ENCODE results near the gene ASAH2B. TPM values are rescaled to one million over a fixed set of nuclear protein-coding genes. Genes with fewer than 3 reads are reported as not detected.

The ASAH2B gene
- total and polyA plus RNA-seq, 2 of the 13 experiments (the other 11 are each of a cell fraction or from before 2014, with no cell fraction given): 4.2 to 4.6 TPM

DNA sequence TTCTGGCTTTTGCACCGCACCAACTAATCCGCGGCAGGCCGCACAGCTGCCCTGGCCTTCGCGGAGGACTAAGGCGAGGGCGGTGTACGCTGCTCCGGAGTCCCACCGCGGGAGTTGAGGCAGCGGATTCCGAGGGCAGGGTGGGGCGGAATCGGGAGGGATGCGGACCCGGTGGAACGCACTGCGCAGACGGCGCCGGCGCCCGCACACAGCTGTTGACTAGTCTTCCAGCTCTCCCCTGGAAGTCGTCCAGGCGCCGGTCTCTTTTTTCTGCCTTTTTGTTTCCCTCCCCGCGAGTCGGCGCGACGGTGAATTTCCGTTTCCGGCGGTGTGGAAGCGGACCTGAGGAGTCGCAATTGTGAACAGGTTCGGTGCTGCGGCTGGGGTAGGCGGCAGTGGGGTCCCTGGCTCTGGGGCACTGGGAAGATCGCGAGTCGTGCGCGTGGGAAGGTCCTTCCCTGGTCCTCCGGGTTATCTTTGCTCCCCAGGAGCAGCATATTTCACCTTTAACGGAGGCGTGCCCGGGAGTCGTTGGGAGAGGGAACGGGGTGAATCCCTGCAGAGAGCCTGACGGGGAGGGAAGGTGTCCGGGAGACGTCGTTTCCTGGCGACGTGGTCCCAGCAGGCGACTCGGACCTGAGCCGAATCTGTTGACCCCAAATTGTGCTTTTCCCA lies at the start of gene ASAH2B (continued):
- no peak for TF ChIP-seq ZNF549 (CRISPR knock-in tag; IDR thresholded peaks at IDR 0.05)
- no peak for TF ChIP-seq ZIK1 (CRISPR knock-in tag; IDR thresholded peaks at IDR 0.05; ENCODE audit: borderline replicate concordance, low read depth)
- TF ChIP-seq, protein P1, sequence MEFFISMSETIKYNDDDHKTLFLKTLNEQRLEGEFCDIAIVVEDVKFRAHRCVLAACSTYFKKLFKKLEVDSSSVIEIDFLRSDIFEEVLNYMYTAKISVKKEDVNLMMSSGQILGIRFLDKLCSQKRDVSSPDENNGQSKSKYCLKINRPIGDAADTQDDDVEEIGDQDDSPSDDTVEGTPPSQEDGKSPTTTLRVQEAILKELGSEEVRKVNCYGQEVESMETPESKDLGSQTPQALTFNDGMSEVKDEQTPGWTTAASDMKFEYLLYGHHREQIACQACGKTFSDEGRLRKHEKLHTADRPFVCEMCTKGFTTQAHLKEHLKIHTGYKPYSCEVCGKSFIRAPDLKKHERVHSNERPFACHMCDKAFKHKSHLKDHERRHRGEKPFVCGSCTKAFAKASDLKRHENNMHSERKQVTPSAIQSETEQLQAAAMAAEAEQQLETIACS (CRISPR knock-in tag; IDR thresholded peaks at IDR 0.05): no peak
- TF ChIP-seq, protein P2, sequence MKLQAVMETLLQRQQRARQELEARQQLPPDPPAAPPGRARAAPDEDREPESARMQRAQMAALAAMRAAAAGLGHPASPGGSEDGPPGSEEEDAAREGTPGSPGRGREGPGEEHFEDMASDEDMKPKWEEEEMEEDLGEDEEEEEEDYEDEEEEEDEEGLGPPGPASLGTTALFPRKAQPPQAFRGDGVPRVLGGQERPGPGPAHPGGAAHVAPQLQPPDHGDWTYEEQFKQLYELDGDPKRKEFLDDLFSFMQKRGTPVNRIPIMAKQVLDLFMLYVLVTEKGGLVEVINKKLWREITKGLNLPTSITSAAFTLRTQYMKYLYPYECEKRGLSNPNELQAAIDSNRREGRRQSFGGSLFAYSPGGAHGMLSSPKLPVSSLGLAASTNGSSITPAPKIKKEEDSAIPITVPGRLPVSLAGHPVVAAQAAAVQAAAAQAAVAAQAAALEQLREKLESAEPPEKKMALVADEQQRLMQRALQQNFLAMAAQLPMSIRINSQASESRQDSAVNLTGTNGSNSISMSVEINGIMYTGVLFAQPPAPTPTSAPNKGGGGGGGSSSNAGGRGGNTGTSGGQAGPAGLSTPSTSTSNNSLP (IDR thresholded peaks at IDR 0.05; ENCODE audit: low read depth, low read length): no peak
- peak; percentile 17; the same call in 1 of the 2 replicates for TF ChIP-seq ZNF12 (CRISPR knock-in tag; IDR thresholded peaks at IDR 0.05)
- TF ChIP-seq PLRG1 (conservative IDR thresholded peaks at IDR 0.05): no peak
- TF ChIP-seq ZNF713 (CRISPR knock-in tag; IDR thresholded peaks at IDR 0.05): no peak
- TF ChIP-seq HOXA9 (CRISPR knock-in tag; IDR thresholded peaks at IDR 0.05; ENCODE audit: borderline replicate concordance): no peak
- TF ChIP-seq ZNF24 (IDR thresholded peaks at IDR 0.05): no peak
- no peak for TF ChIP-seq ADNP (CRISPR knock-in tag; IDR thresholded peaks at IDR 0.05)
- no peak for TF ChIP-seq ZNF3 (CRISPR knock-in tag; IDR thresholded peaks at IDR 0.05)
- TF ChIP-seq SIX1 (CRISPR knock-in tag; IDR thresholded peaks at IDR 0.05; ENCODE audit: borderline replicate concordance): no peak
- TF ChIP-seq ZNF569 (CRISPR knock-in tag; IDR thresholded peaks at IDR 0.05; ENCODE audit: borderline replicate concordance): no peak
- TF ChIP-seq, protein P3, sequence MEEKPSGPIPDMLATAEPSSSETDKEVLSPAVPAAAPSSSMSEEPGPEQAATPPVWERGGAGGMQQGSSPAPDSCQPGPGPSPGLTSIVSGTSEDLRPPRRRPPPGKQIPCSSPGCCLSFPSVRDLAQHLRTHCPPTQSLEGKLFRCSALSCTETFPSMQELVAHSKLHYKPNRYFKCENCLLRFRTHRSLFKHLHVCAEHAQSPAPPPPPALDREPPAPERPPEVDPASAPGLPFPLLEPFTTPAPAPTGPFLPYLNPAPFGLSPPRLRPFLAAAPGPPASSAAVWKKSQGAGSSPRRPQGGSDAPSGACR (CRISPR knock-in tag; IDR thresholded peaks at IDR 0.05): no peak
- no peak; the same call in 1 of the 2 replicates for TF ChIP-seq ZNF451 (CRISPR knock-in tag; IDR thresholded peaks at IDR 0.05)
- no peak for TF ChIP-seq PTBP1 (IDR thresholded peaks at IDR 0.05; ENCODE audit: low read depth, low read length, poor library complexity, severe bottlenecking)
- TF ChIP-seq SPEN (CRISPR knock-in tag; IDR thresholded peaks at IDR 0.05; ENCODE audit: low read depth): no peak
- peak; percentile 65; the same call in 1 of the 2 replicates for TF ChIP-seq ZNF709 (CRISPR knock-in tag; IDR thresholded peaks at IDR 0.05)
- TF ChIP-seq CREB1 (IDR thresholded peaks at IDR 0.05): no peak
- TF ChIP-seq CREB1 (CRISPR knock-in tag; IDR thresholded peaks at IDR 0.05): peak; percentile 87
- TF ChIP-seq HDAC6 (IDR thresholded peaks at IDR 0.05; ENCODE audit: low read depth, low read length): no peak
- peak; percentile 69 for TF ChIP-seq IKZF4 (CRISPR knock-in tag; IDR thresholded peaks at IDR 0.05; ENCODE audit: borderline replicate concordance, low read depth, not compliant biosample characterization)
- TF ChIP-seq SMAD9 (CRISPR knock-in tag; IDR thresholded peaks at IDR 0.05): no peak
- TF ChIP-seq, protein P4, sequence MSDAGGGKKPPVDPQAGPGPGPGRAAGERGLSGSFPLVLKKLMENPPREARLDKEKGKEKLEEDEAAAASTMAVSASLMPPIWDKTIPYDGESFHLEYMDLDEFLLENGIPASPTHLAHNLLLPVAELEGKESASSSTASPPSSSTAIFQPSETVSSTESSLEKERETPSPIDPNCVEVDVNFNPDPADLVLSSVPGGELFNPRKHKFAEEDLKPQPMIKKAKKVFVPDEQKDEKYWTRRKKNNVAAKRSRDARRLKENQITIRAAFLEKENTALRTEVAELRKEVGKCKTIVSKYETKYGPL (CRISPR knock-in tag; IDR thresholded peaks at IDR 0.05): 0 out of 2 replicates have a peak, but pooled peaks have one; percentile 41
- peak; percentile 35; the same call in 1 of the 2 replicates for TF ChIP-seq ZBTB38 (CRISPR knock-in tag; IDR thresholded peaks at IDR 0.05)
- TF ChIP-seq ZNF780A (CRISPR knock-in tag; IDR thresholded peaks at IDR 0.05): 0 out of 2 replicates have a peak, but pooled peaks have one; percentile 36
- TF ChIP-seq THYN1 (CRISPR knock-in tag; IDR thresholded peaks at IDR 0.05; ENCODE audit: borderline replicate concordance, low read depth): no peak
- TF ChIP-seq EED (CRISPR knock-in tag; IDR thresholded peaks at IDR 0.05): no peak; the same call in 1 of the 2 replicates

Measured in HepG2 (cell line).